GM19455 (cell line): ENCODE data around the gene PIK3R6.

ENCODE experiments used
- ATAC-seq: cut with Tn5 transposase; IDR thresholded peaks from one replicate; pipeline ENCODE4 v1.9.1; 2021; ENCODE audit not compliant: unreplicated experiment

PIK3R6 gene

DNA sequence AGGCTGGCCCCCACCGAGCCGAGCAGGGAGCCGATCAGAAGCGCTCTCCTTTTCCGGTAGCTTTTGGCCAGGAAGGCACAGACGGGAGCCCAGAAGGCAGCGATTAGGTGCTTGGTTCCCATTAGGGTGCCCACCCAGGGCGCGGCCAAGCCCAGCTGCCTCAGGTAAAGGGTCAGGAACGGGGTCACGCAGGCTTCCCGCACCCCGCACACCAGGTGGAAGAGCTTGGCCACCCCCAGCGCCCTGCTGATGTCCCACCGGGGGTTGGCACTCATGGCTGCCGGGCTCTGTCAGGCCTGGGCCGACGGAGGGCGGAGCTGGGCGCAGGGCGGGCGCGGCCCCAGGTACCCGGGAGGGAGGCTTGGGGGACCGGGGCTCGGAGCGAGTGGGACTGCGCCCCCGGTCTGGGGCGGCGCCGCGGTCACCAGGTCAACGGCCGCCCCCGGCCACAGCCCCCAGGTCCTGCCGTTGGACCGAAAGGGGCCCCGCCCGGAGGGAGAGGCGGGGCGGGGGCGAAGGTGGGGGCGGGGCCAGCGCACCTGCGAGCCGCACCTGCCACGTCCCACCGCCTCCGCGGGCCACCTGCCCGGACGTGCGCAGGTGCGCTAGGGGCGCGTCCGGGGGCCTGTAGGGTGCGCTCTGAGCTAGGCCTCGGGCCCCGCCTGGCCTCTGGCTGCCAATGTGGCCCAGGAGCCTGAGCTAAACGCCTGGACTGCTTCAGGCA is 68.5 kb downstream of the PIK3R6 start, which contains the start of gene MFSD6L:
MFSD6L (minus strand) TSS at position 520 of the 724 bp plus-strand sequence; CDS start at position 275, 245 bp downstream.
- no peak for ATAC-seq

DNA sequence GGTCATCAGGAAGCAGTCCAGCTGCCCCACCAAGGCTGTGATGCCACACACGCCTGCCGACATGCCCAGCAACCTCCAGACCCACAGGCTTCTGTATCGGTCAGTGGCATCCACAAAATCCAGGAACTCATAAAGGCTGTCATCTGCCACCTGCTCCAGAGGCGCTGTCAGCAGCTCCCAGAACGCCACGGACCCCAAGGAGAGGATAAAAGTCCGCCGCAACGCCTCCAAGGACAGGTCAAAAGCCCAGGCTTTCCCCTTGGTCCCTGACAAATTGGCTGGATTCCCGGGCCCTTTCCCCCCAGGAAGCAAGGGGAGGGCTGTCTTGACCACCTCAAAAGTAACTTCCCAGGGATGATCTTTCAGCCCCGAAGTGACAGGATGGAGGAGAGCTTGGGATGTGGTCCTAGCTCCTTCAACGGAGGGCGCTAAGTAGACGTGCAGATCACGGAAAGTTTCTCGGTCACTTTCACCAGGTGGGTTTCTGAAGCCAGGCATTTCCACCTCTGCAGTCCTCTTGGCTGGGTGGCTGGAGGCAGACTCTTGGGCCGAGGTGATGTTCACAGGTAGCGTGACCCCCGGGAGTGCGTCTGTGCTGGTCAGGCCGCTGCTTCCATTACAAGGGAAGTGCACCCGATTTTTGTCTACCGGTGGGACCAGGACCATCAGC is 69.2 kb downstream of the PIK3R6 start:
- ATAC-seq = no peak

DNA sequence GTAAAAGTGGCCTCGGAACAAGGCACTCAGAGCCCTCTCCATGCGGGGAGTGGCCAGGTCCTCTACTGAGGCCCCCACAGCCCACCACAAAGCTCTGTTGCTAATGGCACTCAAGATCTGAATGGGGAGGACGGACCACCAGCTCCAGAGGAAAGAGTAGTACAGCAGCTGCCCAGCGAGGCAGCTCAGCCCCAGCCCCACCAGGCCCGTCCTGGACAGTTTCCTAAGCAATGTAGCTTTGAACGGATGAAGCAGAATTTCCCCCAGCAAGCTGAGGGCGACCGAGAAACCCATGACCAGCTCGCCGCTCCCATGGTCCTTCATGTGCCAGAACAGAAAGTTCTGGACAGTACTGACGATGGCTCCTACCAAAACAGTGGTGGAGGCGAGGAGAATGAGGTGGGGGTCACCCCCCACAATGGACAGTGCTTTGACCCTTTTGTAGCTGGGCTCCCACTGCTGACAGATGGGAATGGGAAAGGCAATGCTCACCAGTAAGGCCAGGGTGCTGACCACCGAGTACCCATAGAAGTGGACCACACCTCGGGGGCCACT is 69.8 kb downstream of the PIK3R6 start:
- no peak for ATAC-seq

DNA sequence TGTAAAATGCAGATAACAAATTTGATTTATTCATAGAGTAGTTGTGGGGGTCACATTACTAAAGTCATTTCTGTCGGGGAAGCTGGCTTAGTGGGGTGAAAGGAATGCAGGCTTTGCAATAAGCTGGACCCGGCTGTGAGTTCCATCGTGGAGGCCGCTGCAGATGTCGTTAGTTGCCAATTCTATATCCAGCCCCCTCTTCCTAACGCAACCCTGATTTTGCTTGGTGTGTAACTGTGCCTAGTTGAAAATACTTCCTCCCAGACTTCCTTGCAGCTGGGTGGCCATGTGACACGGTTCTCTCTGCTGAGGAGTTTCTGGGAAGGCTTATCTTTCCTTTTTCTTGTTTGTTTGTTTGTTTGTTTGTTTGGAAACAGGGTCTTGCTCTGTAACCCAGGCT is 72.8 kb downstream of the PIK3R6 start:
- no peak for ATAC-seq

DNA sequence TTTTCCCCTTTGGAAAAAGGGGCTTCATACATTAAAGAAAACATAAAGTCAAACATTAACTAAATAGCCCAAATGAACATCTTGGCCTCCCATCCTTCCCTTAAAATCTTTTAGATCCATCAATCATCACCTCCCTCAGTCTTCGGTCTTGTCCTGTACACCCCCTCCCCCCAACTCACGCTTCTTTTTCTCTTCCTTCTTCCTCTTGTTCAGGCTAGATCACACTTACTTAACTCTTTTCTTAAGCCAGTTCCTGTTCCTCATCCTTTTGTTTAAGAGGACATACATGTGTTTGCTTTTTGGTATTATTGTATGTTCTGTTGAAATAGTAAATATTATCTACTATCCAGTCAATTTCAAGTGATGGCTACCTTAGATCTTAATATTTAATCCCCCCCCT is 73.8 kb downstream of the PIK3R6 start:
- ATAC-seq = no peak

DNA sequence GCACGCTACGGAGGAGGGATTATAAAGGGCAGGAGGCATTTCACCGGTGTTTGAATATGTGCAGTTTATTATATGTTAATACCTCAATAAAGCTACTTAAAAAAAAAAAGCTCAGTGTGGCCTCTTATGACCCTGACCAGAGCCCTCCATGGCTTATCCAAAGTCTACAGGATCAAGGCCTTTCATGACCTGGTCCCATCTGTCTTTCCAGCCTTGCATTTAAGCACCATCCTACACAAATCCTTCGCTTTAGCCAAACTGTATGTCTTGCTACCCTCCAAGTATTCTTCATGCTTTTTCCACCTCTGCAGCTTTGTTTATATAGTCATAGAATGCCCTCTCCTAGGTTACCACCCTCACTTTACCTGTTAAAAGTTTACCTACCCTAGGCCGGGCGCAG is 74.8 kb downstream of the PIK3R6 start:
- no peak for ATAC-seq

DNA sequence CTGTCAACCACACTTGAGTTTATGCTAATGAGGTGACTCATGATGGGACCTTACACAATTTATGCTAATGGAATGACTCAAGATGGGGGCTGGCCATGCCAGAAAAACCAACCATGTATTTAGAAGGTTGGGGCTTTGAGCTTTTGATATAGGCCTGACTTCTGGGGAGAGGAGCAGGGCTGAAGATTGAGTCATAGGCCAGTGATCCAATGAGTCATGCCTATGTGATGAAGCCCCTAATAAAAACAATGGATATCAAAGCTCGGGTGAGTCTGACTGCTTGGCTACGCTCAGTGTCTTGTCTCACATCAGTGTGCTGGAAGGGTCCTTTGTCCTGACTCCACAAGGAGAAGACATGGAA is 75.6 kb downstream of the PIK3R6 start:
- no peak for ATAC-seq

DNA sequence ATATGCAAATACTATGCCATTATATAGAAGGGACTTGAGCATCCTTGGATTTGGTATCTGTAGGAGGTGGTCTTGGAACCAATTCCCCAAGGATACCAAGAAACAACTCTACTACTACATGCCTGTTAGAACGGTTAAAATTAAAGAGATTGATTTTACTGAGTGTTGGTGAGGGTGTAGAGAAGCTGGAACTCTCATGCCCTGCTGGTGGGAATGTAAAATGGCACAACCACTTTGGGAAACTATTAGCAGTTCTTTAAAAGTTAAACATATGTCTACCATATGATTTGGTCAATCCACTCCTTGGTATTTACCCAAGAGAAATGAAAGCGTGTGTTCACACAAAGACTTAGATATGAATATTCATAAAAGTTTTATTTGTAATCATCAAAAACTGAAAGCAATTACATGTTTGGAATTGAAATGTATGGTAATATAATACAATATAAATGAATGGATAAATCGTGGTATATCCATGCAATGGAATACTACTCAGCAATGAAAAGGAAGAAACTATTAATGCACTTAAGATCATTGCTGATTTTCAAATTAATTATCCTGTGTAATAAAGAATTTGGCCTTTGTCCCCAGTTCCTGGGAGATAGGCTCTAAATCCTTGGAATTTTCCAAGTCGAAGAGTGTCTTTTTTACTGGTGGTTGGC is 76.1 kb downstream of the PIK3R6 start:
- no peak for ATAC-seq

DNA sequence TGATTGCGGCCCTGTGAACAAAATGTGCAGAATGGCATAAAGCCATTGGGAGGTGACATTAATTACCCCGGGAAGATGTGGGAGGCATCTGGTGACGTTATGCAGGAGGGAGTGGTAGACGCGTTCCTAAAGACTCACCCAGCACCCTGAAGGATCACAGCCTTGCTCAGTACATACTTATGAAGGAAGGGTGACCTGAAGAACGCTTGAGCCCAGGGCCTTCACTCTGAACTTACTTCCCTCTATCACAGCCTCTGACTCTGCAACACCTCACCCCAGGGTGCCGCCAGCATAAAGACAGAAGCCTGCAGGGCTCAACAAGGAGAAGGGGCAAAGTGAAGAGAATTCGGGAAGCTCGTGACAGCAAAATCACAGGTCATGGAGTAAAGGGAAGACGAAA is 77.7 kb downstream of the PIK3R6 start:
- no peak for ATAC-seq

DNA sequence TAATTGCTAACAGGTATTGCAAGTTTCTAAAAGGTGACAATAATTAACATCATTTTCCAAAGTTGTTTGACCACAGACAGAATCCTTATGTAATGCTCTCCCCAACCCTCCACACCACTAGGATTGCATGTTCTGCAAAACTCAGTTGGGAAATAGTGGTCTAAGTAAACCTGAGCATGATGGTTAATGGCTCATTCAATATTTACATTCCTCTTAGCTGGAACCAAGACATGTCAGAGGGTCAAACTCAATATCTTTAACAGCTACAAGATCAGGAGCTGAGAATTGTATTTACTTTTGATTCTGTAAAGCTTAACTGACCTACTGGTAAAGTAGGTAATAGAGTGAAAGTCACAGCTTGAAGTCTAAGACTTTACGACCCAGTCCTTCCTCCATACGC is 78.5 kb downstream of the PIK3R6 start:
- ATAC-seq = no peak

DNA sequence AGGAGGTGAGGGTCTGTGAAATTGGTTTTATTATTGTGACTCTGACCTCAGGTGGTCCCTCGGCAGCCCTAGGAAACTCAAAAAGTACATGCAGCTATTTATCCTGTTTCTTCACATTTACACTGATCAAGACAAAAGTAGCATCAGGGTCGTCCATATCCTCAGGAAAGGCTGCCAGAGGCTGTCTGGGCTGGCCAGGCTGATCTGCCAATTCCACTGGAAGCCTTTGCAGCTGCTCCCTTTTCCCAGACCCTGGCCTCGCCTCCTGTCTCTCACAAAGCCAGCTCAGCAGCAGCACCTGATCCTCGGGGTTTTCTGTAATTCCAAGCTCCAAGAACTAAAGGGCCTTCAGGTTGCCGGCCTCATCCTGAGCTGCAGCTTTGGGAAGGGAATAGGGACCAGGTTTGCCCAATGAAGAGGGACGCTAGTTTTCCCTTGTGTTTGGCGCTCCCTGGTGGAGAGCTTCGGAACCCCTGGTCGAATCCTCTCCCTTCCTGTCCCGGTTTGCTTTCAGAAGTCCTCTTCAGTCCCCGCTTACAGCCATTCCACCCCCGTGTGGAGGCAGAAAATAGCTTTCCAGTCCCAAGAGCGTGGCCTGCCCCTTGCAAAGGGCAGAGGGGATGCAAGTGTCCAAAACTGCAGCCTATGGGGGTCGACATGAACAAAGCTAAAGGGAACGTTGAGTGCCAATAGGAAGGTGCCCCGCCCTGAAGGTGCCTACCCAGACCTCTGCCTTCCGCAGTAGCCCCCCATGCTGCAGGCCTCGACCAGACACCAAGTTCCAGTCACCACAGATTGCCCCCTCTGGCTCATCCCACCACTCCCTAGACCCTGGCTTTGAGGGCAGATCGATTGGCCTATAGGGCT is 81.7 kb downstream of the PIK3R6 start:
- no peak for ATAC-seq

DNA sequence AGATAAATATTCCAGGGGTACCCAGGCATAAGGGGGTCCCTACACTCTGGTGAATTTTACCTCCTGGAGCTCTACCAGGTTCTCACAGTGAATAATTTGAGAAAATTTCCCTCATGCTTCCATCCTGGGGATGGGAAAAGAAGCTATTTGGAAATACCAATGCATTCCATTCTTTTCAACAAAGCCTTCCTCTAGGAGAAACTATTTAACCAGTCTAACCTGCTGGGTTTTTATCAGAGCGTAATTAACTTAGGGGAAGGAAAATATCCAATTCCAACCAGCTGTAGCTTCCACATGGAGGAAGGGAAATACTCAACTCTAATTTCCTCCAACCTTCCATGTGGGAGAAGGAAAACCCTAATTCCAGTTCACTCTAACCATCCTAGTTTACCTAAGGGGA is 85.3 kb downstream of the PIK3R6 start:
- no peak for ATAC-seq

DNA sequence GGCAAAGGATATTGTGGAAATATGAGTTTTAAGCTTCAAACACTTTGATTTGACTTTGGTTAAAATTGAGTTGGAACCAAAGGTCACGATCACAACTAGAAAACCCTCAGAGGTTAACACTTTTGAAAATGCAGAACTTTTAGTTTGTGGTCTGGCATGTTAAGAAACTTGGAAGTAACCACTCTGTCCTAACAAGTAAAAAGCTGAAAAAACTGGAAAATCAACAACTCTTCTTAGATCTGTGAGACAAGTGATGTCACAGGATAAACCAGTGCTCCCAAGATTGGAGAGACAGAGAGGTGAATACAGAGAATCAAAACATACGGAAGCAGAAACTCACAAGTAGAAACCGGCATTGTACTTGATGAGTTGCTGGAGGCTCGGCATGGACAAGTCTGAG is 85.7 kb downstream of the PIK3R6 start:
- ATAC-seq = no peak

DNA sequence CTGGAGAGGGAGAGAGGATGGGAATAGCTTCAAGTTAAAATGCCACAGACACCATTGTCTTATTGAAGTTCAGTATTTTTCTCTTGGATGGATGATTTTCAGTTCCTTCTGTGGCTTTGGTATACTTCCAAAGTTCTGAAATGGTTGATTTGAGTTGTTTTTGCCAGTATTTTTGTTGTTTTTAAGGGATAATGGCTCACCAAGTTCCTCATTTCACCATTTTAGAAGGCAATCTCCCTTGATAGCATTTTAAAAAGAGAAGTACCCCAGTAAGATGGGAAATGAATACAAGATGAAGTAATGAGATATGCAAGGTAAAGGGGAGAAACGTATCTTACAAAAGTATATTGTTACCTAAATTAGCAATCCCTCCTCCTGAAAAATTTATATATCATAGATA is 90.6 kb downstream of the PIK3R6 start:
- no peak for ATAC-seq

DNA sequence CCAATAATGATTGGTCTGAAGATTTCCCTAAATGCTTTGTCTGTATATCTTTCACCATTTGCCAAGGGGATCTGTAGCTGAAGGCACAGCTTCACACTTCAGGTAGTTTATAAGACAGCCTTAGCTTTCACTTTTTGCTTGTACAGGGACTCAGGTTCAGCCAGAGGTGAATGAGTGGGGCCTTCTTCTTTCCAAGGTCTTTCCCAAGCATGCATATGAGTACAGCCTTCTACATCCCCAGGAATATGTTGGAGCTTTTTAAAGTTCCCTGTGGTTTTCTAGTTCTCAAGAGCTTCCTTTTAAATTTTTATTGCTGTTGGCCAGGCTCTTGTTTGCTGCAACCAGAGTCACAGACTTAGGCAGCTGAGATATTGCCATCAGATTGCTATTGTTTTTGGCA is 91.2 kb downstream of the PIK3R6 start:
- no peak for ATAC-seq

DNA sequence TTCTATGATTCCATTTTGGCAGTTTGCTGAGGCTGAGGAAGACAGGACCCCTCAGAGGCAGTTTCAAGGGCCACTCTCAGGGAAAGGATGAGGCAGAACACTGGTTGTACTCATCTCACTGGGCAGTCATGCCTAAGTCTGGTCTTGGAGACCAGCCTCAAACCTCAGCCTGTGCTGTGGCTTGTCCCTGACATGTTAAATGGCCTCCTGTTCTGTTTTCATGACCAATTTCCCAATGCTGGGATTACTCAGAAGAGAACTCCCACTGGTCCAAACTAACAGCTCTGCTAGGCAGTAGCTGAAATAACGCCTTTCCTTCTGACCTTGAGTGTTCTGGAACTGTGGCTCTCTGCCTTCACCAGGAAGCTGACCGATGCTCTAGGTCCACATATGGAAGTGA is 100.7 kb downstream of the PIK3R6 start:
- ATAC-seq = no peak

DNA sequence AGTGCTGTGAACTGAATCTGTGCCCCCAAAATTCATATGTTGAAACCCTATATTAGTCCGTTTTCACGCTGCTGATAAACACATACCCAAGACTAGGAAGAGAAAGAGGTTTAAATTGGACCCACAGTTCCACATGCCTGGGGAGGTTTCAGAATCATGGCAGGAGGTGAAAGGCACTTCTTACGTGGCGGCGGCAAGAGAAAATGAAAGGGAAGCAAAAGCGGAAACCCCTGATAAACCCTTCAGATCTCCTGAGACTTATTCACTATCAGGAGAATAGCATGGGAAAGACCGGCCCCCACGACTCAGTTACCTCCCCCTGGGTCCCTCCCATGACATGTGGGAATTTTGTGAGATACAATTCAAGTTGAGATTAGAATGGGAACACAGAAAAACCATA is 105.5 kb downstream of the PIK3R6 start:
- no peak for ATAC-seq

DNA sequence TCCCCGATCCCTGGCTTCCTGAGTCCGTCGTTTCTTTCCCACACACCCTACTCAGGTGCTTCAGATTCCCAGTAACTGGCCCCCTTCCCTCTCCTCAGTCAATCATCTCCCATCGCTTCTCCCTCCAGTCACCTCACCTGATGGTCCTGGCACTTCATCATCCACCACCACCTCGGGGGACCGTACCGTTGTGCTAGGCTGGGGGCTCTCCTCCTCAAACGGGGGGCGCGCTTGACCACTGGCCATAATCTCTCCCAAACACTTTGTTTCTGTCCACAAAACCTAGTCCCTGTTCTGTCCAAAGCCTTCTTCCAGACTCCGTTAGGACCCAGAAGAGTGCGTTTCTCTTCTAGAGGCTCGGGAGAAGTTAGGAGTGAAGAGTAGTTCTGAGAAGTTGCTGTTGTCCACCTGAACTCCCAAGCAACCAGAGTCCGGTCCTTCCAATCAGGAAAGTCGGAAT is 109.3 kb downstream of the PIK3R6 start, which contains the start of gene SPDYE4:
SPDYE4 (minus strand) TSS at position 410 of the 460 bp plus-strand sequence; CDS start at position 246, 164 bp downstream.
- ATAC-seq = no peak

DNA sequence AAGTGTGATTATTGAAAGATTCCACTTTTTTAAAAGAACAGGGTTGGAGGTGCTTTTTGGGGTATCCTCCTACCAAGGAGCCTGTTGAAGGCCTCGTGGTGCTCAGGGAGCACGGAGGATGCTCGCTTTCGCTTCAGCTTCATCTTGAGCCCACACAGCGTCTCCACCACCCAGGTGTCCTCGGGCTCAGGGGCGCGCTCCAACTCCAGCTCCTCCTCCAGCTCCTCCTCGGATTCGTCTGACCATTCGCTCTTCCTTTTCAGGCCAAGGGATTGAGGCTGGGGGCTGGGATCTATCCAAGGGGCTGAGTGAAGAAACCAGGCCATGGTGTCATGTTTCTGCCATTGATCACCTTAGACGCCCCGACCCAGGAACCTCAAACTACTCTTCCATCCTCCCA is 110.3 kb downstream of the PIK3R6 start:
- no peak for ATAC-seq

DNA sequence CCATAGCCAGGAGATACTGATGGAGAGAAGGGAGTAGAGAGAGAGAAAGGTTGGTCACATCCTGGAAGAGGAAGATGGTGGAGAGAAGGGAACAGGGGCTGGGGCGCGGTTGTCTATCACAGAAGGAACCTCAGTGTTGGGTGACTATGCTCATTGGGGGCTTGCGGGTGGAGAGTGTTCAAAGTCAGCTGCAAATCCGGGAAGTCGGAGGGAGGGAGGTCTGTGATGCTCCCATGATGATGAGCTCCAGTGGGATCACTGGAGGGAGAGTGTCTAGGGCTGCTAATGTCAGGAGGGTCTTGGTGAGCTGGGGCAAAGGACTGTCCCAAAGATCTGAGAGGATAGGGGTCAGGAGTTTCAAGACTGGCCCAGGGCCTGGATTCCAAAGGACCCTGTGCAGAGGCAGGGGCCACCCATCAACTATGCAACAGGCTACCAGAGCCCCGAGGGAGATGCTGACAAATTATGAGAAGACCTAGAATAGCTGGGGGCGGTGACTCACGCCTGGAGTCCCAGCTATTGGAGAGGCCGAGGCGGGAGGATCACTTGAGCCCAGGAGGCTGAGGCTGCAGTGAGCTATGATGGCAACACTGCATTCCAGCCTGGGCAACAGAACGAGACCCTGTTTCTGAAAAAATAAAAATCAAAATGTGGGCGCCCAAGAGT is 111.8 kb downstream of the PIK3R6 start:
- no peak for ATAC-seq
